ENCODE measurements around the gene SALL4.
"Not testable (repeated sequence)": the region's sequence is repeated elsewhere in the genome, so short reads cannot be mapped to it uniquely, and the experiment has no call there.

SALL4 gene

GRCh38 chr20:51766994-51767866, 35.1 kb downstream of the SALL4 start:
- Mint-ChIP-seq H3K36me3 (ENCODE audit: low read depth) (no peaks in the 10 kb centered on the region), H3K4me3 (peak overlapping the region; percentile 56), H3K27ac (no peak overlapping the region), H3K9me3 (no peaks in the 10 kb centered on the region), H3K27me3 (peaks cover 31% of the 10 kb centered on the region), H3K4me1 (ENCODE audit: low read depth) (peaks cover 10% of the 10 kb centered on the region)
- intact Hi-C loops (cut with micrococcal nuclease): no loop called here

- intact Hi-C loops (cut with micrococcal nuclease); H3K4me1 Mint-ChIP-seq (ENCODE audit: low read depth); H3K36me3 Mint-ChIP-seq (ENCODE audit: low read depth); H3K4me3 Mint-ChIP-seq; H3K9me3 Mint-ChIP-seq; H3K27ac Mint-ChIP-seq: not testable (repeated sequence)
- H3K27me3 Mint-ChIP-seq: peaks cover 31% of the 10 kb centered on the region
Measured at GRCh38 chr20:51765381-51765780, 36.9 kb downstream of the SALL4 start.

GRCh38 chr20:51763965-51764602, 38.2 kb downstream of the SALL4 start:
- Mint-ChIP-seq H3K4me1 (ENCODE audit: low read depth) (peaks cover 10% of the 10 kb centered on the region), H3K9me3 (no peaks in the 10 kb centered on the region), H3K27ac (no peak overlapping the region), H3K4me3 (no peak overlapping the region), H3K36me3 (ENCODE audit: low read depth) (no peaks in the 10 kb centered on the region), H3K27me3 (peaks cover 21% of the 10 kb centered on the region)
- intact Hi-C loops (cut with micrococcal nuclease): no loop called here

GRCh38 chr20:51760905-51761546, 41.3 kb downstream of the SALL4 start:
- Mint-ChIP-seq H3K36me3 (ENCODE audit: low read depth) (no peaks in the 10 kb centered on the region), H3K9me3 (no peaks in the 10 kb centered on the region), H3K4me3 (no peak overlapping the region), H3K27ac (no peak overlapping the region), H3K4me1 (ENCODE audit: low read depth) (peaks cover 4% of the 10 kb centered on the region), H3K27me3 (peaks cover 2% of the 10 kb centered on the region)
- intact Hi-C loops (cut with micrococcal nuclease): no loop called here

- Mint-ChIP-seq H3K9me3 (no peaks in the 10 kb centered on the region), H3K4me3 (no peak overlapping the region), H3K27me3 (no peaks in the 10 kb centered on the region), H3K4me1 (ENCODE audit: low read depth) (peaks cover 4% of the 10 kb centered on the region), H3K36me3 (ENCODE audit: low read depth) (no peaks in the 10 kb centered on the region), H3K27ac (no peak overlapping the region)
- intact Hi-C loops (cut with micrococcal nuclease): no loop called here
Measured at GRCh38 chr20:51759769-51760510, 42.4 kb downstream of the SALL4 start.

DNA sequence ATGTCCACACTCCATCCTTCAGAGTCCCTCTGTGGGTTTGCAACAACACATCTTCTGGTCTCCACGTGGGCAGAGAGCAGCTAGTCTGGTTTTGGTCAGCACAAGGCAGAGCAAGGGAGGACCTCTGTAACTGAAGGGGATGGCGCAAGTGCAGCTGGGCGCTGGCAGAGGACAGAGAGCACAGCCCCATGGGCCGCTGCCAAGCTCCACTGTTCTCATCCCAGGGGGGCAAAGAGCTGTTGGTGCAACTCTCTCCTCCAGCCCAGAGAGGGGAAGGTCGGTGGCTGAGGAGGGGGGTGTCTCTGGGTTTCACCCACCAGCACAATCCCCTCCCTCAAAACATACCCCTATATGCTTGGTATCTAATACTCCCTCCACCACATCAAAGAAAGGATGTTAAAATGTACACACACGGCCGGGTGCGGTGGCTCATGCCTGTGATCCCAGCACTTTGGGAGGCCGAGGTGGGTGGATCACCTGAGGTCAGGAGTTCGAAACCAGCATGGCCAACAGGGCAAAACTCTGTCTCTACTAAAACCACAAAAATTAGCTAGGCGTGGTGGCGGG, 43.3 kb downstream of the SALL4 start:
- H3K4me1 Mint-ChIP-seq (ENCODE audit: low read depth): no peaks in the 10 kb centered on the region

GRCh38 chr20:51757226-51757625, 45.1 kb downstream of the SALL4 start:
- Mint-ChIP-seq H3K4me1 (ENCODE audit: low read depth) (no peaks in the 10 kb centered on the region), H3K4me3 (no peak overlapping the region), H3K36me3 (ENCODE audit: low read depth) (no peaks in the 10 kb centered on the region), H3K27me3 (no peaks in the 10 kb centered on the region), H3K9me3 (no peaks in the 10 kb centered on the region), H3K27ac (no peak overlapping the region)
- intact Hi-C loops (cut with micrococcal nuclease): no loop called here

More for the DNA sequence above, 43.3 kb downstream of the SALL4 start:
- Mint-ChIP-seq H3K27me3 (no peaks in the 10 kb centered on the region), H3K9me3 (no peaks in the 10 kb centered on the region), H3K4me3 (no peak overlapping the region), H3K36me3 (ENCODE audit: low read depth) (no peaks in the 10 kb centered on the region), H3K27ac (no peak overlapping the region)
- intact Hi-C loops (cut with micrococcal nuclease): no loop called here

GRCh38 chr20:51756653-51757052, 45.7 kb downstream of the SALL4 start:
- Mint-ChIP-seq H3K27me3 (no peaks in the 10 kb centered on the region), H3K36me3 (ENCODE audit: low read depth) (no peaks in the 10 kb centered on the region), H3K9me3 (no peaks in the 10 kb centered on the region), H3K27ac (no peak overlapping the region), H3K4me3 (no peak overlapping the region), H3K4me1 (ENCODE audit: low read depth) (no peaks in the 10 kb centered on the region)
- intact Hi-C loops (cut with micrococcal nuclease): no loop called here

- H3K9me3 Mint-ChIP-seq; H3K4me1 Mint-ChIP-seq (ENCODE audit: low read depth); H3K27me3 Mint-ChIP-seq; intact Hi-C loops (cut with micrococcal nuclease); H3K27ac Mint-ChIP-seq; H3K4me3 Mint-ChIP-seq; H3K36me3 Mint-ChIP-seq (ENCODE audit: low read depth): not testable (repeated sequence)
Measured at GRCh38 chr20:51753220-51753619, 49.1 kb downstream of the SALL4 start.

- intact Hi-C loops (cut with micrococcal nuclease): no loop called here
- no peaks in the 10 kb centered on the region for H3K27me3 Mint-ChIP-seq
- no peak overlapping the region for H3K4me3 Mint-ChIP-seq
Measured at GRCh38 chr20:51752343-51752951, 49.9 kb downstream of the SALL4 start.

DNA sequence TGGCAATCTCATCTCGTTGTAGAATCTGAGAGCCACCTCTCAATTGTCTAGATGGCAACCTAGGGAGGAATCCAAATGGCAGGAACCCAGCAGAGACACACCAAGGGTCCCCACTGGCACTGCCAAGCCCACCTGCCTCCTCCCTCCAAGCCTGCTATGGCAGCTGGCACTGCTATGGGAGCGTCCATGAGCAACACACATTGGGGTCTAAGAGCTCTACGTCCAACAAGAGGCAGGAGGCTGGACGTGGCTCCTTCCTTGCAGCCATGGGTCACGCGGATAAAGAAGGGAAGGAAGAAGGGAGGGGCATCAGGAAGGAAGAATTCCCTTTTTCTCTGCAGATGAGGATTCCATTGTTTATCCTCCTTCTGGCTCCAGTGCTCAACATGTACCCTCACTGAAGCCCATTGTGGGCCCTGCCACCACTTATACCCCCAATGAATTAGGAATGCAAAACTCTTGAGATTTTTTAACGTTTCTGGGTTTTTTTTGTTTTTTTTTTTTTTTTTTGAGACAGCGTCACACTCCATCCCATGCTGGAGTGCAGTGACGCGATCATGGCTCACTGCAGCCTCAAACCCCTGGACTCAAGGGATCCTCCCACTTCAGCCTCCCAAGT, 51.4 kb downstream of the SALL4 start:
- H3K27me3 Mint-ChIP-seq: no peaks in the 10 kb centered on the region
- H3K27ac Mint-ChIP-seq: no peak overlapping the region
- H3K36me3 Mint-ChIP-seq (ENCODE audit: low read depth): no peaks in the 10 kb centered on the region
- intact Hi-C loops (cut with micrococcal nuclease): no loop called here
- peaks cover 5% of the 10 kb centered on the region for H3K4me1 Mint-ChIP-seq (ENCODE audit: low read depth)
- H3K4me3 Mint-ChIP-seq: no peak overlapping the region
- H3K9me3 Mint-ChIP-seq: no peaks in the 10 kb centered on the region

More at GRCh38 chr20:51752343-51752951, 49.9 kb downstream of the SALL4 start:
- Mint-ChIP-seq H3K4me1 (ENCODE audit: low read depth) (peaks cover 5% of the 10 kb centered on the region), H3K9me3 (no peaks in the 10 kb centered on the region), H3K27ac (no peak overlapping the region), H3K36me3 (ENCODE audit: low read depth) (no peaks in the 10 kb centered on the region)

- intact Hi-C loops (cut with micrococcal nuclease): no loop called here
- Mint-ChIP-seq H3K36me3 (ENCODE audit: low read depth) (no peaks in the 10 kb centered on the region), H3K9me3 (no peaks in the 10 kb centered on the region), H3K4me1 (ENCODE audit: low read depth) (peaks cover 5% of the 10 kb centered on the region), H3K4me3 (no peak overlapping the region), H3K27ac (no peak overlapping the region), H3K27me3 (no peaks in the 10 kb centered on the region)
Measured at GRCh38 chr20:51750037-51750769, 52.1 kb downstream of the SALL4 start.
